ENCODE data around the gene UBE4B.
"Not testable (repeated sequence)": the region's sequence is repeated elsewhere in the genome, so short reads cannot be mapped to it uniquely, and the experiment has no call there.

UBE4B gene

GRCh38 chr1:10032590-10033358 is at the start of gene UBE4B:
Gene UBE4B (plus strand): TSS chr1:10032958. CDS start chr1:10033671, 713 bp downstream.
- peak; percentile 94 to 99 (median 95) for DNase-seq

- DNase-seq = no peak
Measured at GRCh38 chr1:9984253-9984652, 48.5 kb upstream of the UBE4B start.

DNA sequence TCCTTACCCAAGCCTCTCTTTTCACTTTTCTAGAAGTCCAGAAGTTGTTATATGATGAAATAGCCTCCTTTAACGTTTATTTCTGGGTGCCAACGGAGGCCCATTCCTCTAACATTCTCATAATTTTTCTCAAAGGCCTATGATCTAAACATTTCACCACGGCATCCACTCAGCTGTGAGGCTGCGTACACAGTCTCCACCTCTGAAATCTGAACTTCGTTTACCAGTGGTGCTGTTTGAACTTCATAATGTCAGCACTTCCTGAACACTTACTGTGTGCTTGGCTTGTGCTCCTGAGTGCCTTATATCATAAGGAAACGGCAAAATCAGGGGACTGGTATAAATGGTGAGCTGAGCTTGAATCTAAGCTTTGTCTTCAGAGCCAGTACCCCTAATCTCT is 47.8 kb upstream of the UBE4B start:
- no peak for DNase-seq

GRCh38 chr1:9989773-9990172 is 43.0 kb upstream of the UBE4B start:
- DNase-seq = no peak

- DNase-seq = no peak
Measured at GRCh38 chr1:9990944-9991343, 41.8 kb upstream of the UBE4B start.

DNA sequence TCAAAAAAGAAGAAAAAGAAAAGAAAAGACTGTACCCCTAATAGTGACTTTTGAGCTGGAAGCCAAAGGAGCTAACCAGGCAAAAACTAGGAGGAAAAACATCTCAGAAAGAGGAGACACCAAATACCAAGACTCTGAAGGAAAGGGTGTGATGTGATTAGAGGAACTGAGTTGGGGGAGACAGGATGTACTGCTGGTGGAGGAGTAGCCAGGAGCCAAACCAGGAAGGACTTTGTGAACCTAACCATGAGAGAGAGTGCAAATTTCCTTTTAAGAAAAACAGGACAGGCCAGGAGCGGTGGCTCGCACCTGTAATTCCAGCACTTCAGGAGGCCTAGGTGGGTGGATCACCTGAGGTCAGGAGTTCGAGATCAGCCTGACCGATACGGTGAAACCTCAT is 39.8 kb upstream of the UBE4B start:
- no peak for DNase-seq

- DNase-seq = no peak
Measured at GRCh38 chr1:9993561-9994075, 39.1 kb upstream of the UBE4B start.

DNA sequence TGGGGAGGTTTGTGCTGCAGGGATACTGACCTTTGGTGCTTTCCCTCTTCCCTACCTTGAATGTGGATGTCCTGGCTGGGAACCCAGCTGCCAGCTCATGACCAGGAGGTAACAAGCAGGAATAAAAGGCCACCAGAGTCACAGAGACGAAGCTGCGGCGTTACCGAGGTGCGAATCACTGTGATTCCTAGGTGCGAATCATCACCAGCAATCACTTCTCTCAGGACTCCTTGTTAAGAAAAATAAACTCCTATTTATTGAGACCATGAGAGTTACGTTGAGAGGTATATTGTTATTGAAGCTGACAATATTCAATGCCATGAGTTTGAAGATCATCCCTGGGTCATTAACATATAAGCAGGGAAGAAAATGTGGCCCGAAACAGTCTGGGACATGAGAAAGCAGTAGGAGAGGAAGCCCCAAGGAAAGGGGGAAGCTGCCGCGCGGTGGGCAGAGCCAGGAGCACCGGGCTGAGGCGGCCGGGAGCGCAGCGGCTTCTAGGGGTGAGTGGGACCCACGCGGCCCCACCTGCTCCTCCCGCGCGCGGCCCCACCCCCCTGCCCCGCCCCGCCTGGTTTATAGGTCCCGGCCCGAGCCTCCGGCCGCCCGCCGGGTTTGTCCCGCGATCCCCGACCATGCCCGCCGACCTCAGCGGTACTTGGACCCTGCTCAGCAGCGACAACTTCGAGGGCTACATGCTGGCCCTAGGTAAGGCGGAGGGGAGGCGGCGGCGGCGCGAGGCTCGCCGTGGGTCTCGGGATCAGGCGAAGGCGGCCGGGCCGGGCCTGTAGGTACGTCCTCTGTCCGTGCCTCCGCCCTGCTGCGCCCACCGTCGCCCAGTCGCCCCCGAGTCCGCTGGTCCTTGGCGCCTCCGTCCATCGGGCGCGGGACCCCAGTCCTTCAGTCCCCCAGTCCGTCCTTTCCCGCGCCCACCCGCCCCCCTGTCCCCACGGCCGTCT is 35.9 kb upstream of the UBE4B start, which contains the start of gene RBP7:
TSS of gene RBP7 (plus strand) at position 605 of the 959 bp plus-strand sequence. CDS start at position 636, 31 bp downstream.
- DNase-seq = peak in 1 of 4 experiments; percentile 5

DNA sequence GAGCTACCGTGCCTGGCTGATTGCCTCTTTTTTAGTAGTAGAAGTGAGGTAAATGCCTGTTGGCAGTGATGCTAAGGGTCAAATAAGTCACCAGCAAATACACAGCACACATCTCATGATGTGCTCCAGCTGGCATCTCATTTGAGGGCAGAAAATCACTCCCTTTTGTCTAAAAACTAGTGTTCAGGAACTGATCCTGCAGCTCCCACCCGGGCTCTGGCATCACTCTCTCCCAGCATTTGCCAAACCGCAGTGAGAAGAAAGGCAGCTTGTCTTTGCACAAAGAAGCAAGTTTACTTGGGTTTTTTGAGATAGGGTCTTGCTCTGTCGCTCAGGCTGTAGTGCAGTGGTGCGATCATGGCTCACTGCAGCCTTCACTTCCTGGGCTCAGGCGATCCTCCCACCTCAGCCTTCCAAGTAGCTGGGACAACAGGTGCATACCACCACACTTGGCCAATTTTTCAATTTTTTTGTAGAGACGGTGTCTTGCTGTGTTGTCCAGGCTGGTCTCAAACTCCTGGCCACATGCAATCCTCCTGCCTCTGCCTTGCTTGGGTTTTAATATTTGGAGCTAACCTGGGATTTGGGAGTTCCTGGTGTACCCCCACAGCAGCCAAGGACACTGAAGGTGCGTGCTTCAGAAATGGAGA is 31.6 kb upstream of the UBE4B start:
- no peak for DNase-seq

- DNase-seq = not testable (repeated sequence)
Measured at GRCh38 chr1:10005248-10005647, 27.5 kb upstream of the UBE4B start.

GRCh38 chr1:10007169-10007568 is 25.6 kb upstream of the UBE4B start:
- no peak for DNase-seq

- DNase-seq = no peak
Measured at GRCh38 chr1:10014016-10014415, 18.7 kb upstream of the UBE4B start.

- no peak for DNase-seq
Measured at GRCh38 chr1:10019561-10019960, 13.2 kb upstream of the UBE4B start.

DNA sequence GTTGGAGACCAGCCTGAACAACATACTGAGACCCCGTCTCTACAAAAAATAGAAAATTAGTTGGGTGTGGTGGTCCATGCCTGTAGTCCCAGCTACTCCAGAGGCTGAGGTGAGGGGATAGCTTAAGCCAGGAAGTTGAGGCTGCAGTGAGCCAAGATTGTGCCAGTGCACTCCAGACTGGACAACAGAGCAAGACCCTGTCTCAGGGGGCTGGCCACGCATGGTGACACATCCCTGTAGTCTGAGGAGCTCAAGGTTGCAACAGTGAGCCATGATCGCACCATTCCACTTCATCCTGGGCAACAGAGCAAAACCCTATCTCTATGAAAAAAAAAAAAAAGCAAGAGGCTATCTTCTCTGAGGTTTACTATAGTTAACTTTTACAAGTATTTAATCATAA is 12.7 kb upstream of the UBE4B start:
- no peak for DNase-seq

DNA sequence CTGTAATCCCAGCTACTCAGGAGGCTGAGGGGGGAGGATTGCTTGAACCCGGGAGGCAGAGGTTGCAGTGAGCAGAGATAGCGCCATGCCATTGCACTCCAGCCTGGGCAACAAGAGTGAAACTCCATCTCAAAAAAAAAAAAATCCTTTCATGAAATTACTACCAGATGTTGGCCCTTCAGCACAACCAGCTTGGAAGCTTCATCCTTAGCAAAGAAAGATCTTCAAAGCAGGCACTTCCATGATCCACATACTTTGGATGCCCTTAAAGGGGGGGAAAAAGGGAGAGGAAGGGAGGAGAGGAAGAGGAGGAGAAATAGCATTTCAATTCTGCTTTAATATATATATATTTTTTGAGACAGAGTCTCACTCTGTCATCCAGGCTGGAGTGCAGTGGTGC is 12.1 kb upstream of the UBE4B start:
- DNase-seq = not testable (repeated sequence)

DNA sequence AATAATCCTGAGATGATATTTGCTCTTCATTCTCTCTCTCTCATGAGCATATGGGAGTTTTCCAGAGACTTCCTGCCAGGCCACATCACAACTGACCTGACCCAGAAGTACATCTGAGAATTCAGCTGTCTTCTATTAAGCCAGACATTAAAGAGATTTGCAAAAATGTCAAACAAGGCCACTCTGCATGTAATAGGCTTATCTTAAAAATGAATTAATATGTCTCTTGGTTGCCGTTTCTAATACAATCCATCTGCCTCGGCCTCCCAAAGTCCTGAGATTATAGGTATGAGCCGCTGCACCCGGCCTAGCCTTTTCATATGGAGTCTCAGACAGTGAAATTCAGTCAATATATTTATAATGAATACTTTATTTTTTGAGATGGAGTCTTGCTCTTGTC is 10.8 kb upstream of the UBE4B start:
- DNase-seq = not testable (repeated sequence)

DNA sequence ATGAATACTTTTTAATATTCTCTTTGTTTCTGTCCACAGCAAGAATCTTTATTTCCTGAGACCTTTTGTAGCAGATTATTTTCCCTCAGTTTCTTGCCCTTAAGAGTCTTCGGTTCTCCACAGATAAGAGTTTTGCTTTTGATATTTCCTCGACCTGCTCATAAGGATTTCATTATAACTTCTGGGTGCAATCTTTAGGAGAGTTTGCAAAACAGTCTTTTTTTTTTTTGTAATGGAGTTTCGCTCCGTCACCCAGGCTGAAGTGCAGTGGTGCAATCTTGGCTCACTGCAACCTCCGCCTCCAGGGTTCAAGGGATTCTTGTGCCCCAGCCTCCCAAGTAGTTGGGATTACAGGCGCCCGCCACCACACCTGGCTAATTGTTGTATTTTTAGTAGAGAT is 10.1 kb upstream of the UBE4B start:
- DNase-seq = no peak

- no peak for DNase-seq
Measured at GRCh38 chr1:10025354-10025753, 7.4 kb upstream of the UBE4B start.

GRCh38 chr1:10027027-10027426 is 5.7 kb upstream of the UBE4B start:
- no peak for DNase-seq

DNA sequence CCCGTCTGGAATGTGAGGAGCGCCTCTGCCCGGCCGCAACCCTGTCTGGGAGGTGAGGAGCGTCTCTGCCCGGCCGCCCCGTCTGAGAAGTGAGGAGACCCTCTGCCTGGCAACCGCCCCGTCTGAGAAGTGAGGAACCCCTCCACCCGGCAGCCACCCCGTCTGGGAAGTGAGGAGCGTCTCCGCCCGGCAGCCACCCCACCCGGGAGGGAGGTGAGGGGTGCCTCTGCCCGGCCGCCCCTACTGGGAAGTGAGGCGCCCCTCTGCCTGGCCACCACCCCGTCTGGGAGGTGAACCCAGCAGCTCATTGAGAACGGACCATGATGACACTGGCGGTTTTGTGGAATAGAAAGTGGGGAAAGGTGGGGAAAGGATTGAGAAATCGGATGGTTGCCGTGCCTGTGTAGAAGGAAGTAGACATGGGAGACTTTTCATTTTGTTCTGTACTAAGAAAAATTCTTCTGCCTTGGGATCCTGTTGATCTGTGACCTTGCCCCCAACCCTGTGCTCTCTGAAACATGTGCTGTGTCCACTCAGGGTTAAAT is 3.7 kb upstream of the UBE4B start:
- not testable (repeated sequence) for DNase-seq

DNA sequence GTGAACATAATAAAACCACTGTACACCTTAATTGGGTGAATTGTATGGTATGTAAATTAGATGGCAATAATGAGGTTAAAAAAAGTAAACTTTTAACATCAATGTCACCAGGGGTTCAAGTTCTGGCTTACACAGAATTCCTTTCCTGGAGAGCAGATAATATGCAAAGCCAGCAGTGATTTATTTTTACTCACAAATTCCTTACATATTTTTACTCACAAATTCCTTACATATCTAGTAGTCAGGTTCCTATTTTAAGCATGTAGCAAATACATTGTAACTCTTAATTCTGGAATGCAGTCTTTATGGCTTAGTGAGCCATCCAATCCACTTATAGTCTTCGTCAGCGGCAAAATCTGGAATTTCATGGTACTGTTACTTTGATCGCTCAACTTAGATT is 1.3 kb upstream of the UBE4B start:
- no peak for DNase-seq

- peak in 1 of 4 experiments; percentile 11 for DNase-seq
Measured at GRCh38 chr1:10033359-10033845, 644 bp downstream of the UBE4B start.
